WTC11 (cell line): ENCODE measurements around the gene ASPM.

Source experiments
- TEAD4 ChIP-seq: sonication (generic); formaldehyde crosslinking; IDR thresholded peaks from 2 replicates; pipeline ENCODE4 v1.8.0; 2022; ENCODE audit warnings: mild to moderate bottlenecking, missing genetic modification reagents
- TF ChIP-seq, protein P1 (sequence below): fragments of 200-600 bp; IDR thresholded peaks from 2 replicates; pipeline ENCODE4 v1.8.0; 2022; ENCODE audit warnings: antibody characterized with exemption
- TF ChIP-seq, protein P2 (sequence below): sonication (generic); formaldehyde crosslinking; IDR thresholded peaks from 2 replicates; pipeline ENCODE4 v1.8.1; 2022; ENCODE audit warnings: low read depth, missing genetic modification reagents, borderline replicate concordance

DNA sequence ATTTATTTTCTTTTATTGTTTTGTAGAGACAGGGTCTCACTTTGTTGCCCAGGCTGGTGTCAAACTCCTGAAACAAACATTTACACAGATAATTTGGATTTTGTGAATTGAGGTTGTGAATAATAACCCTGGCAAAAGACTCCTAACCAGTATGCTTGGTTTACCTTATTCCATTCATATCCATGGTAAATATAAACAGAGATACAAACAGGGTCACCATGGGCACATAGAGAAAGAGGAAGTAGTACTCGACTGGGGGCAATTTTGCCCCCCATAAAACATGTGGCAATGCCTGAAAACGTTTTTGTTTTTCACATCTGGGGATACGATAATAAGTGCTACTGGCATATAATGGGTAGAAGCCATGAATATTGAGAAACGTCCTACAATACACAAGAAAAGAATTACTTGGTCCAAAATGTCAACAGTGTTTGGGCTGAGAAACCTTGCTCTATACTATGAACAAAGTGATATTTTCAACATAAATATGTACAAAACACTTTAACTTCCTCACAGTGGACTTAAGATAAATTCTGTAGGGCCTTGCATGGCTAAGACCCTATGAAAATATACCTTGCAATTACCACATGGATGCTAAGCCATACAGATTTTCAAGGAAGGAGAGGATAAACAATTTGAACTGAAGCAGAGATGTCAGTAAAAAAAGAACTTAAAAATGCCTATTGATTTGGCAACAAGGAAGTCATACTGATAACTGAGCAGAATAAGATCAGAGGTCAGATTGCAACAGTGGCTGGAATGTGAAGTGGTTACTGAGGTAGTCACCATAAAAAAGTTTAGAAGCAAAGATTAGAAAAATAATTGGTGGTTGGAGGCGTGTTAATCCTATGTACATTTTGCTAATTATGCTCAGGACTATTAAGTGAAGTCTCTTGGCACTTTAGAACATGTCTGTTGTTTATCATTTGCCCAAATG is 27.4 kb upstream of the ASPM start:
- TF ChIP-seq, protein P1, sequence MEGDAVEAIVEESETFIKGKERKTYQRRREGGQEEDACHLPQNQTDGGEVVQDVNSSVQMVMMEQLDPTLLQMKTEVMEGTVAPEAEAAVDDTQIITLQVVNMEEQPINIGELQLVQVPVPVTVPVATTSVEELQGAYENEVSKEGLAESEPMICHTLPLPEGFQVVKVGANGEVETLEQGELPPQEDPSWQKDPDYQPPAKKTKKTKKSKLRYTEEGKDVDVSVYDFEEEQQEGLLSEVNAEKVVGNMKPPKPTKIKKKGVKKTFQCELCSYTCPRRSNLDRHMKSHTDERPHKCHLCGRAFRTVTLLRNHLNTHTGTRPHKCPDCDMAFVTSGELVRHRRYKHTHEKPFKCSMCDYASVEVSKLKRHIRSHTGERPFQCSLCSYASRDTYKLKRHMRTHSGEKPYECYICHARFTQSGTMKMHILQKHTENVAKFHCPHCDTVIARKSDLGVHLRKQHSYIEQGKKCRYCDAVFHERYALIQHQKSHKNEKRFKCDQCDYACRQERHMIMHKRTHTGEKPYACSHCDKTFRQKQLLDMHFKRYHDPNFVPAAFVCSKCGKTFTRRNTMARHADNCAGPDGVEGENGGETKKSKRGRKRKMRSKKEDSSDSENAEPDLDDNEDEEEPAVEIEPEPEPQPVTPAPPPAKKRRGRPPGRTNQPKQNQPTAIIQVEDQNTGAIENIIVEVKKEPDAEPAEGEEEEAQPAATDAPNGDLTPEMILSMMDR = no peak
- TF ChIP-seq, protein P2, sequence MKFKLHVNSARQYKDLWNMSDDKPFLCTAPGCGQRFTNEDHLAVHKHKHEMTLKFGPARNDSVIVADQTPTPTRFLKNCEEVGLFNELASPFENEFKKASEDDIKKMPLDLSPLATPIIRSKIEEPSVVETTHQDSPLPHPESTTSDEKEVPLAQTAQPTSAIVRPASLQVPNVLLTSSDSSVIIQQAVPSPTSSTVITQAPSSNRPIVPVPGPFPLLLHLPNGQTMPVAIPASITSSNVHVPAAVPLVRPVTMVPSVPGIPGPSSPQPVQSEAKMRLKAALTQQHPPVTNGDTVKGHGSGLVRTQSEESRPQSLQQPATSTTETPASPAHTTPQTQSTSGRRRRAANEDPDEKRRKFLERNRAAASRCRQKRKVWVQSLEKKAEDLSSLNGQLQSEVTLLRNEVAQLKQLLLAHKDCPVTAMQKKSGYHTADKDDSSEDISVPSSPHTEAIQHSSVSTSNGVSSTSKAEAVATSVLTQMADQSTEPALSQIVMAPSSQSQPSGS (CRISPR knock-in tag) = no peak
- TF ChIP-seq TEAD4 = no peak
